ENCODE results near the gene AOPEP. TPM values are rescaled to one million over a fixed set of nuclear protein-coding genes. Genes with fewer than 3 reads are reported as not detected.
A peak's percentile ranks its signal among the peaks of the same experiment; 100 is the strongest.

The AOPEP gene
- polyA plus RNA-seq, 2 of the 4 experiments (the other 2 are of a cell fraction), result 226 to 266 TPM

DNA sequence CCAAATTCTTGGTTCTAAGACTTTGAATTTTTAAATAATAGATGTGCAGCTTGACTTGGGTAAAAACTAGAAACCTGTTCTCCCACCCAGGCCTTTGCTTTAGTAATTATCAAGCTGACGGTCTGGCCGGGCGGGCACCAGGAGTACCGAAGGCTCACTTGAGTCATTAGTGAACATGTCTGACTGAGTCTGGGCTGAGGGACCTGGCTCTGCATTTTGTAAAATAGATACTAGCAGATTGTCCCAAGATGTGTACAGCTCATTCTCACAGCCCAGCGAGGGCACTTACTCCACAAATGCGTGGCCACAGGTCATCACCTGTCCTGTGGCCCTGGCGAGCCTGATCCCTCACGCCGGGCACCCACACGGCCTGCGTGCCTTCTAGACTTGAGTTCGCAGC is 374.8 kb downstream of the AOPEP start:
- Histone ChIP-seq H3K4me2 (no peak overlapping the region), H3K4me1 (peaks cover 35% of the 10 kb centered on the region), H3K4me3 (no peak overlapping the region), H3K27ac (0 out of 6 replicates have a peak overlapping the region, but pooled peaks of 1 of the 2 experiments have one; percentile 4), H3K9me3 (no peaks in the 10 kb centered on the region)
- ATAC-seq, result no peak
- no peak for DNase-seq (ENCODE audit: low read depth in 1 of 2, low spot score in 1 of 2)
- 93% methylated on average over 12 of the region's 12 CpGs for WGBS (ENCODE audit: missing lambda C conversion rate)
- CTCF ChIA-PET, result interaction anchor here (1.0 to 1.5 kb wide), 3 partner anchors 26 to 420 kb away, joined by 3 to 8 read pairs (median 6); no protein-coding TSS in a partner anchor
- POLR2A ChIA-PET, result no interaction called here
- no peak for TF ChIP-seq EP300 (IDR thresholded peaks at IDR 0.05)
- TF ChIP-seq RFX5 (IDR thresholded peaks at IDR 0.05), result no peak
- no peak for TF ChIP-seq HOXA7 (CRISPR knock-in tag; IDR thresholded peaks at IDR 0.05)
- TF ChIP-seq NR3C1 (IDR thresholded peaks at IDR 0.05), result no peak
- TF ChIP-seq, protein P1, sequence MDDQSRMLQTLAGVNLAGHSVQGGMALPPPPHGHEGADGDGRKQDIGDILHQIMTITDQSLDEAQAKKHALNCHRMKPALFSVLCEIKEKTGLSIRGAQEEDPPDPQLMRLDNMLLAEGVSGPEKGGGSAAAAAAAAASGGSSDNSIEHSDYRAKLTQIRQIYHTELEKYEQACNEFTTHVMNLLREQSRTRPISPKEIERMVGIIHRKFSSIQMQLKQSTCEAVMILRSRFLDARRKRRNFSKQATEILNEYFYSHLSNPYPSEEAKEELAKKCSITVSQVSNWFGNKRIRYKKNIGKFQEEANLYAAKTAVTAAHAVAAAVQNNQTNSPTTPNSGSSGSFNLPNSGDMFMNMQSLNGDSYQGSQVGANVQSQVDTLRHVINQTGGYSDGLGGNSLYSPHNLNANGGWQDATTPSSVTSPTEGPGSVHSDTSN (IDR thresholded peaks at IDR 0.05), result no peak
- TF ChIP-seq SMC3 (IDR thresholded peaks at IDR 0.05), result no peak
- no peak for TF ChIP-seq RAD21 (conservative IDR thresholded peaks at IDR 0.05 in 1 of 2, IDR thresholded peaks at IDR 0.05 in 1 of 2)
- no peak for TF ChIP-seq NFE2L2 (conservative IDR thresholded peaks at IDR 0.05; ENCODE audit: low read length)
- no peak for TF ChIP-seq ZSCAN20 (CRISPR knock-in tag; IDR thresholded peaks at IDR 0.05)
- TF ChIP-seq RNF2 (IDR thresholded peaks at IDR 0.05; ENCODE audit: borderline replicate concordance, low read depth), result no peak
- TF ChIP-seq MAFK (IDR thresholded peaks at IDR 0.05; ENCODE audit: partially characterized antibody), result no peak
- no peak for TF ChIP-seq CBX8 (IDR thresholded peaks at IDR 0.05)
- no peak for TF ChIP-seq RCOR1 (IDR thresholded peaks at IDR 0.05; ENCODE audit: low read depth, low read length)
- TF ChIP-seq ZC3H11A (IDR thresholded peaks at IDR 0.05), result no peak
- TF ChIP-seq ZNF302 (CRISPR knock-in tag; IDR thresholded peaks at IDR 0.05), result no peak
- no peak for FAIRE-seq

DNA sequence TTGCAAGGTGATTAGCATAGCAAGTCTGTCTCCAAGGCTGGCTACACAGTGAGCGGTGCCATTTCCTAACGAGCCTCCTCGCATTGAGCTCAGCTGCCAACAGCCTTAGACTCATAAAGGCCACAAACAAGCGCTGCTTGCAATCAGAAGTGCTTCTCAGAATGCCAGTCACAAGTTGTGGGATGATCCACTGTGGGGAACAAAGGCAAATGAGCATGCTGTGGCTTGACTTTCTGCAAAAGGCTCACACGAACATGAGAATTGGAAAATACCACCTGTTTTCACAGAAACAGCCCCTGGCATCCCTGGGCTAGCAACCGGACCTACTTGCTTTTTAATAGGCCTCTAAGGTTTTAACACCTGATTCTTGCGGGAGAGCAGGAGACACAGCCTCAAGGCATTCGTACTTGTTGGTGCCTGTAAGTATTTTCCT is 375.5 kb downstream of the AOPEP start:
- H3K4me3 ChIP-seq, result no peak overlapping the region
- WGBS (ENCODE audit: missing lambda C conversion rate), result 92% methylated on average over 8 of the region's 8 CpGs
- TF ChIP-seq, protein P2, sequence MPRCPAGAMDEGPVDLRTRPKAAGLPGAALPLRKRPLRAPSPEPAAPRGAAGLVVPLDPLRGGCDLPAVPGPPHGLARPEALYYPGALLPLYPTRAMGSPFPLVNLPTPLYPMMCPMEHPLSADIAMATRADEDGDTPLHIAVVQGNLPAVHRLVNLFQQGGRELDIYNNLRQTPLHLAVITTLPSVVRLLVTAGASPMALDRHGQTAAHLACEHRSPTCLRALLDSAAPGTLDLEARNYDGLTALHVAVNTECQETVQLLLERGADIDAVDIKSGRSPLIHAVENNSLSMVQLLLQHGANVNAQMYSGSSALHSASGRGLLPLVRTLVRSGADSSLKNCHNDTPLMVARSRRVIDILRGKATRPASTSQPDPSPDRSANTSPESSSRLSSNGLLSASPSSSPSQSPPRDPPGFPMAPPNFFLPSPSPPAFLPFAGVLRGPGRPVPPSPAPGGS (IDR thresholded peaks at IDR 0.05), result no peak
- TF ChIP-seq MAZ (IDR thresholded peaks at IDR 0.05; ENCODE audit: borderline replicate concordance, low read depth, low read length) (no peak), FOSB (CRISPR knock-in tag; IDR thresholded peaks at IDR 0.05) (no peak), HOXA7 (CRISPR knock-in tag; IDR thresholded peaks at IDR 0.05) (no peak), EP300 (IDR thresholded peaks at IDR 0.05) (no peak), NPAS2 (CRISPR knock-in tag; IDR thresholded peaks at IDR 0.05; ENCODE audit: borderline replicate concordance) (no peak), RAD21 (conservative IDR thresholded peaks at IDR 0.05 in 1 of 2, IDR thresholded peaks at IDR 0.05 in 1 of 2) (no peak), SMC3 (IDR thresholded peaks at IDR 0.05) (no peak)
- TF ChIP-seq, protein P1 (IDR thresholded peaks at IDR 0.05), result no peak
- TF ChIP-seq, protein P3, sequence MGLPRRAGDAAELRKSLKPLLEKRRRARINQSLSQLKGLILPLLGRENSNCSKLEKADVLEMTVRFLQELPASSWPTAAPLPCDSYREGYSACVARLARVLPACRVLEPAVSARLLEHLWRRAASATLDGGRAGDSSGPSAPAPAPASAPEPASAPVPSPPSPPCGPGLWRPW (IDR thresholded peaks at IDR 0.05), result no peak
- ChIA-PET CTCF (interaction anchor here (1.5 to 3.2 kb wide), 2 partner anchors 26 to 421 kb away, joined by 8 read pairs; no protein-coding TSS in a partner anchor), POLR2A (no interaction called here)
- no peak overlapping the region for H3K4me2 ChIP-seq
- ATAC-seq (no peak), DNase-seq (ENCODE audit: low read depth in 1 of 2, low spot score in 1 of 2) (no peak), FAIRE-seq (no peak)
- H3K27ac ChIP-seq, result no peak overlapping the region
- no peaks in the 10 kb centered on the region for H3K9me3 ChIP-seq
- peaks cover 32% of the 10 kb centered on the region for H3K4me1 ChIP-seq
